Stimulated activated CD4-positive, alpha-beta T cell treated with anti-CD3 and anti-CD28 coated beads, Interleukin-1b, Interleukin-23, amount 100 ng/mL, for 1 hour (primary cell): Measurements from ENCODE around the gene MYL5.
"Not testable (repeated sequence)": the region's sequence is repeated elsewhere in the genome, so short reads cannot be mapped to it uniquely, and the experiment has no call there.

Experiments used
- DNase-seq, 2 donors: peaks; one replicate each; pipeline ENCODE4 v3.0.0-alpha.2; 2020; ENCODE audit warnings: low read depth in 2 of 2

Gene MYL5

DNA sequence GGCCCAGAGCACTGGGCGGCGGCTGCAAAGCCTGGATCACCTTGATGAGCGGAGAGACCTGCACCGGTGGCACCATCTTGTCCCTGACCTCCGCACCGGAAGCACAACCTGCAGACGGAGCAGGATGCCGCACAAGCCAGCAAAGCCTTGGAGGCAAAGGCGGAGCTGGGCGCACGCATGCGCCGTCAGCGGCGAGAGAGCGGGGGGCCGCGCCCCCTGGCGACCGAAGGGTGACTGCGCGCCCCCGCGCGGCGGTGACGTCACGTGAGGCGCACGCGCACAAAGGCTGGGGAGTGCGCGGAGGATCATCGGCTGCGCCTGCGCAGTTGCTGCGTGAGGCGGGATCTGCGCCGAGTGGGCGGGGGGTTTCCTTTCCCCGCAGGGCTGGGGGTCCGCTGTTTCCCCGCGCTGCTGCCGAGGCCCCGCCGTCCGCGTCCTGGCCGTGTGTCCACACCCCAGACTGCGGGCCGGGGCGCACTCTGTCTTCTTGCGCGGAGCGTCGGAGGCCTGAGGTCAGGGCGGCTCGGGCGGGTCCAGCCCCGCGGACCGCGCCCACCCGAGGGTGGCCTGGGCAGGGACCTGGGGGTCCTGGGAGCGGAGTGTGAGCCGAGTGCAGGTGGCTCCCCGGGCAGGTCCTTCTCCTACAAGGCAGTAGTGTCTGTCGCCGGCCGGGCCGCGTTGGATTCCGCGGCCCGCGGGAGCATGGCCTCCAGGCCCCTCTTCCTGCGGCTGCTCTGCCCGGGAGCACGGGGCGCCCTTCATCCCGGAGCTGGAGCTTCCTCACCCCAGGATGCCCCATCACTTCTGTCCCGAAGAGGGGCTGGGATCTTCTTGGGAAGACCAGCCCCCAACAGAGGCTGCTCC lies at the start of gene MYL5, which contains the start of gene ATP5ME:
Gene MYL5 (plus strand): TSS at position 371 of the 864 bp plus-strand sequence. CDS start 3,485 bp downstream, outside the sequence.
Gene ATP5ME (minus strand): TSS at position 105 of the 864 bp plus-strand sequence. CDS start 29 bp downstream, at position 76.
- DNase-seq, result peak; percentile 96 to 97

DNA sequence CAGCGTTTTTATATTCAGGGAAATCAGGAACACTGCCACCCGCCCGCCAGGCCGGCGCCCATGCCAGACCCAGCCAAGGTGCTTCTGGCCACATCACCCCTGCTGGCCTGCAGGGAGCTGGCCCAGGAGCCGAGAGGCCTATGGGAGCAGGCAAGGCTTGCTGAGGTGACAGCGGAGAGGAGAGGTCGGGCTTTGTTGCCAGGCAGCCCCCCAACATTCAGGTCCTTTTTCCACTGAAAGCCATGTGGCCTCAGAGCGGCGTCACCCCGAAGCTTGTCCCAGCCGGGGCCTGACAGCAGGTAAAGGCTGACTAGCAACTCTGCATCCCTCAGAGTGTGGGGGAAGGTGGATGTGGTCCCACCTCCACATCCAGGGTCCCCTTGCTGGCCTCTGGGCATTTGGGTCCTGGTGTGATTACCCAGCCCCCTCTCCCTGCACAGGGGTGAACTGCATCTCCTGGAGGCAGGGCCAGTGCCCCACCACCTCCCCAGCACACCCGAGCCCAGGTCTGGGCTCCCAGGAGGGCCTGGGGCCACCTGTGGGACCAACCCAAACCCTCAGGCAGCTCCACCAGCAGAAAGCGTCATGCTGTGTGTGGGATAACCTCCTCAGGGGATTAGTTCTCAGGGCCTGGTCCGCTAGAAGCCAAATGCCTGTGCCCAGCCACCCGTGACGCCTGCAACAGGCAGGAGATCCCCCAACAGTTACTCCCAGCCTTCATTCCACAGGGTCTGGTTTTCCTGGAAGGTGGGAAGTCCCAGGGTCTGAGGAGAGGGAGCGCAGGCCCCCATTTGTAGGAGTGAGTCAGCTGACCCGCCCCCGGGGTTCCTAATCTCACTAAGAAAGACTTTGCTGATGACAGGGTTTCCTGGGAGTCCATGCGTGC lies 49.4 kb upstream of the MYL5 start, which contains the start of gene PDE6B:
Gene PDE6B (plus strand): TSS at position 869 of the 886 bp plus-strand sequence. CDS start 54 bp downstream, outside the sequence.
- no peak for DNase-seq

DNA sequence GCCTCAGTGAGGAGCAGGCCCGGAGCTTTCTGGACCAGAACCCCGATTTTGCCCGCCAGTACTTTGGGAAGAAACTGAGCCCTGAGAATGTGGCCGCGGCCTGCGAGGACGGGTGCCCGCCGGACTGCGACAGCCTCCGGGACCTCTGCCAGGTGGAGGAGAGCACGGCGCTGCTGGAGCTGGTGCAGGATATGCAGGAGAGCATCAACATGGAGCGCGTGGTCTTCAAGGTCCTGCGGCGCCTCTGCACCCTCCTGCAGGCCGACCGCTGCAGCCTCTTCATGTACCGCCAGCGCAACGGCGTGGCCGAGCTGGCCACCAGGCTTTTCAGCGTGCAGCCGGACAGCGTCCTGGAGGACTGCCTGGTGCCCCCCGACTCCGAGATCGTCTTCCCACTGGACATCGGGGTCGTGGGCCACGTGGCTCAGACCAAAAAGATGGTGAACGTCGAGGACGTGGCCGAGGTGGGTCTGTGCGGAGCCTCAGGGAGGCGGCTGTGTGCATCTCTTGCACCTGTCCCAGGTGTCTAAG lies 48.6 kb upstream of the MYL5 start:
- no peak for DNase-seq

DNA sequence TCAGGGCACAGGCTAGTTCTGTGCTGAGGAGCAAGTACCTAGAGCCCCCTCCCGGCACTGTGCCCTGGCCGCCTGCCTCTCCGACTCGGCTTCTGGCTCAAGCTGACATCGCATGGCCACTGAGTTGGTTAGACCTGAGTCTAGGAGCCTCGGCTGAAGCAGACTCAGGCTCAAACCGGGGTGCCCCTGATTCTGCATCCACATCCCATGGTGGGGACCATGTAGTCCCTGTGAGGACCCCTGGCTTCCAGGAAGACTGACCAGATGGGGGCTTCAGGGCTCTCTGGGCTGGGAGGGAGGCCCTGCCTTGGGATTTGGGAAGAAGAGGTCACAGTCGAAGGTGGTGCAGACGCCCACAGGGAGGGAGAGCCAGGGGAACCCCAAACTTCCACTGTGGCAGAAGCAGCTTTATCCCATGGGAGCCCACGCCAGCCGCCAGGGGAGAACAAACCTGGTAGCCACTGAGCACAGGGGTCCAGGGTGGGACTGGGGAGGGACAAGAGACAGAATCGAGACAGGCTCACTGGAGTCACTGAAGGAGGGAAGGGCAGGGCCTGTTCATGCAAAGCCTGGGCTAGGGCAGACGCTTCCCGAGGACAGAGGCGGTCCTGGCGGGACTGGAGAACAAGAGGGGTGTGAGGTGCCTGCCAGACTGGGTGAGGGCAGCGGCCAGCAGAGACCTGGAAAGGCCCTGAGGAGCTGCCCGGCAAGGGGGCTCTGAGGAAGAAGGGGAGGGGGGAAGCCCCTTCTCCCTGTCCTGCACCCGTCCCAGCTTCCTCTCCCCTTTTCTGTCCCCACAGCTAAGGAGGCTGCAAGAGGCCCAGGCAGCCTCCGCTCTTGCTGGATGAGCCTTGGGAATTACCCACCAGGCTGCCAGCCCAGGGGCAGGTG lies 47.9 kb upstream of the MYL5 start:
- DNase-seq, result no peak

DNA sequence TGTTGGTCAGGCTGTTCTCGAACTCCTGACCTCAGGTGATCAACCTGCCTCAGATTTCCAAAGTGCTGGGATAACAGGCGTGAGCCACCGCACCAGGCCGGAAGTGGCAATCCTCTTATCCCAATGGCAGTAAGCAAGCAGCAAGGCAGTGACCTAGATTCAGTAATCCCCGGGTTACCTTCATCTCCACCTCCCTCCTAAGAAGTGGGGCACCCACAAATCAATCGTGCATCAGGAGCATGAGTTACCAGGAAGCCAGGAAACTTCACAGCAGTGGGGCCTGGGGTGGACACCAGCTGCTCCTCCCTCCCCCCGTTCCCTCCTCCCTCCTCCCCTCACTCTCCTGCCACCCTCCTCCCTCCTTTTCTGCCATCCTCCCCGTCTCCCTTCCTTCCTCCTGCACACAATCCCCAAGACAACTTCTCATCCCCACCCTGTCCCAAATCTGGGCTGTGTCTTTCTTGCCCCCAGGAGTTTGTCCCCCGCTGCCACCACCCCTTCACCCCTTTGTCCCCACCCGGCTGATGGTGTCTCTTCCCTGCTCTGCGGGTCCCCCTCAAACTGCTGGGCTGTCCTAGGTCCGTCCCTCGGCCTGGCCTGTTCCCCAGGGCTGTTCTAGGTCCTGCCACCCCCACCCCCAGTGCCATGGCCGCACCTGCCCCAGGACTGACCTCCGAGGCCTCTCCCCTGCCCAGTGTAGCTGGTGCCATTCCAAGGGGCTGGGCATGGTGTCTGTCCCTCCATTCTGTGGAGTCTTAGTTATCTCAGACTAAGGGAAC lies 46.8 kb upstream of the MYL5 start:
- DNase-seq, result no peak

DNA sequence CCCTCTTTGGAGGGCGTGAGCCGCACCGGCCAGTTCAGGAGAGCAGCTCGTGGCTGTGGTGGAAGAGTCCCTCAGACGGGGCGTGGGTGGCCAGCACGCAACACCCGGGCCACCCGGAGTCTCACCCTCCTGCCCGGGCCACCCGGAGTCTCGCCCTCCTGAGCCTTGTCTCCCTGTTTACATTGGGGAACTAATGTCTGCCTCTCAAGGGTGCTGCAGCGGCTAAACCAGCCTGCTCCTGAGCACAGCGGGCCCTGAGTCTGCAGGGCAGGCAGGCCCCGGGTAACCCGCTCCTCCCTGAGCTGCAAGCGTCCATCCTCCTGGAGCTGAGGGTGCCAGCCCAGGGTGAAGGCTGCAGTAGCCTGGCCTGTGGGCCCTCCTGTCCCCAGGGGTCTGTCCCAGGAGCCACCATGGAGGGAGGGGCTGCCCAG lies 46.0 kb upstream of the MYL5 start:
- DNase-seq, result no peak

- no peak for DNase-seq
These were observed 45.3 kb upstream of the MYL5 start for GRCh38 chr4:628821-629635.

DNA sequence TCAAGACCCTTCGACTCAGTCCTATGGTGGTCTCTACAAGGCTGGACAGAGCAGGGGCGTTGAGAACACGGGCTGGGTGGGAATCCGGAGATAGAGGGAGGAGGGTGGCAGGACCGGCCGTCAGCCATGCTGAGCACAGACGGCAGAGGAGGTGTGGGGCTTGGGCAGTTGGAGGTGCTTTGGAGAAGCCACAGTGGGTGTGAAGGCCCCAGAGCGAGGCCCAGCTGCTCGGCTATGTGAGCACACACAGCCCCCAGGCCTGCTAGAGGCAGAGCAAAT lies 44.8 kb upstream of the MYL5 start:
- DNase-seq, result no peak

DNA sequence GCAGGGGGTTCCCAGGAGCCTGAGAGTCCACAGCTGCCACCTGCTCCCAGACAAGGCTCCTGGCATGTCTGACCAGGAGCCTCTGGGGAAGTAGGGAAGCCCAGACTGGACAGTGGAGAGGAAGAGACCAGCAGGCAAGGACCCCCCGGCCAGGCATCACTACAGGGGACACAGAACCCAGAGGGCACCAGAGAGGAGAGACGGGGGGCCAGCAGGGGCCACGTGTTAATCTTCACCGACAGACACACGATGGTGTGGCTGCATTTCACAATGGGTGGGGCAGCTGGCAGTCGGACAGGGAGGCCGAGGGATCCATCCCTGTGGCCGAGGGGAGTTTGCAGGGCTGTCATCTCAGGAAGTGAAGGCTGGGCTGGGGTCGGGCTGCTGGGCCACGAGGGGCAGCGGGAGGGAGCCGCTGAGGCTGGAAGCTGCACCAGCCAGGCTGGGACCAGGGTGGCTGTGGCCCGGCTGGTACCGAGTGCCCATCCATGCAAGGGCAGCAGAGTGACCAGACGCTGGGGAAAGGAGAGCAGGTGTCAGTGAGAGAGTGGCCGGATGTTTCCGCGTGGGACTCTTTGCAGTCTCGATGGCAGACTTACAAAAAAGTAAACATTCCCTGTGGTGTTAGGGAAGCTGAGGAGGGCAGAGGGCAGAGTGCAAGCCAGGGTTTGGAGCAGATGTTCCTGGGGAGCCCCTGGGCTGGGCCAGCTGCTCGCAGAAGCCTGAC lies 44.3 kb upstream of the MYL5 start:
- no peak for DNase-seq

GRCh38 chr4:630656-631055 lies 43.7 kb upstream of the MYL5 start:
- no peak for DNase-seq

DNA sequence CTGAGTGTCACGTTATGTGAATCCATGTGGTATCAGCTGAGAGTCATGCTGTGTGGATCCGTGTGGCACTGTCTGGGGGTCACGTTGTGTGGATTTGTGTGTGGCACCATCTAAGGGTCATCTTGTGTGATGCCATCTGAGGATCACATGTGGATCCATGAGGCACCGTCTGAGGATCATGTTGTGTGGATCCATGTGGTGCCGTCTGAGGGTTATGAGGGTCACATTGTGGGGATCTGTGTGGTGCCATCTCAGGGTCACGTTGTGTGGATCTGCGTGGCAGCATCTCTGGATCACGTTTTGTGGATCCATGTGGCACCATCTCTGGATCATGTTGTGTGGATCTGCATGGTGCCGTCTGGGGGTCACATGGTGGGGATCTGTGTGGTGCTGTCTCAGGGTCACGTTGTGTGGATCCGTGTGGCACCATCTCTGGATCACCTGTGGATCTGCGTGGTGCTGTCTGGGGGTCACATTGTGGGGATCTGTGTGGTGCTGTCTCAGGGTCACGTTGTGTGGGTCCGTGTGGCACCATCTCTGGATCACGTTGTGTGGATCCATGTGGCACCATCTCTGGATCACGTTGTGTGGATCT lies 42.0 kb upstream of the MYL5 start:
- no peak for DNase-seq

DNA sequence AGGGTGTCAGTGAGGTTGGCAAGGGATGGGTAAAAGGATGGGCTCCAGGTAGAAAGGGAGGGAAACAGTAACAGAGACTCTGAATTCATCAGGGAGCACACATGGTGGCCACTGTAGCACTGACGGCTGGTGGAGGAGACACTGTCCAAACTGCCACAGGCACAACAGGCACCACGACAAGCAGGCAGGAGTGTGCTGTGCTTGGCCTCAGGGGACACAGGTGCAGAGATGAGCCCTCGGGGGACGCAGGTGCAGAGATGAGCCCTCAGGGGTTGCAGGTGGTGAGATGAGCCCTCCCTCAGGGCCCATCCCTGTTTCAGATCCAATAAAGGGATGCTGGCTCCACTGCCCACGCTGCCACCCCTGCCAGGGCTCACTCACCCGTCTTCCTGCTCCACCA lies 41.4 kb upstream of the MYL5 start:
- DNase-seq, result no peak

- DNase-seq, result no peak
These were observed 40.9 kb upstream of the MYL5 start for GRCh38 chr4:633406-633805.

GRCh38 chr4:633976-634598 lies 40.3 kb upstream of the MYL5 start:
- DNase-seq, result no peak

DNA sequence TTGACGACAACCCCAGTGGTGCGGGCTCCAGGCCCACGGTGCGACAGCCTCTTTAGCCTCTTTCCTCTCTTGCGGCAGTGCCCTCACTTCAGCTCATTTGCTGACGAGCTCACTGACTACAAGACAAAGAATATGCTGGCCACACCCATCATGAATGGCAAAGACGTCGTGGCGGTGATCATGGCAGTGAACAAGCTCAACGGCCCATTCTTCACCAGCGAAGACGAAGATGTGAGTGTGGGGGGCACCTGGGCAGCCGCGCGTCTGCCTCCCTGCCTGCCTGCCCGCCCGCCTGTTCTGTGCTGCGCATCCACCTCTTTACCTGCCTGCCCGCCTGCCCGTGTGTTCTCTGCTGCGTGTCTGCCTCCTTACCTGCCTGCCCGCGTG lies 39.8 kb upstream of the MYL5 start:
- no peak for DNase-seq

- not testable (repeated sequence) for DNase-seq
These were observed 39.1 kb upstream of the MYL5 start for GRCh38 chr4:635066-635835.

DNA sequence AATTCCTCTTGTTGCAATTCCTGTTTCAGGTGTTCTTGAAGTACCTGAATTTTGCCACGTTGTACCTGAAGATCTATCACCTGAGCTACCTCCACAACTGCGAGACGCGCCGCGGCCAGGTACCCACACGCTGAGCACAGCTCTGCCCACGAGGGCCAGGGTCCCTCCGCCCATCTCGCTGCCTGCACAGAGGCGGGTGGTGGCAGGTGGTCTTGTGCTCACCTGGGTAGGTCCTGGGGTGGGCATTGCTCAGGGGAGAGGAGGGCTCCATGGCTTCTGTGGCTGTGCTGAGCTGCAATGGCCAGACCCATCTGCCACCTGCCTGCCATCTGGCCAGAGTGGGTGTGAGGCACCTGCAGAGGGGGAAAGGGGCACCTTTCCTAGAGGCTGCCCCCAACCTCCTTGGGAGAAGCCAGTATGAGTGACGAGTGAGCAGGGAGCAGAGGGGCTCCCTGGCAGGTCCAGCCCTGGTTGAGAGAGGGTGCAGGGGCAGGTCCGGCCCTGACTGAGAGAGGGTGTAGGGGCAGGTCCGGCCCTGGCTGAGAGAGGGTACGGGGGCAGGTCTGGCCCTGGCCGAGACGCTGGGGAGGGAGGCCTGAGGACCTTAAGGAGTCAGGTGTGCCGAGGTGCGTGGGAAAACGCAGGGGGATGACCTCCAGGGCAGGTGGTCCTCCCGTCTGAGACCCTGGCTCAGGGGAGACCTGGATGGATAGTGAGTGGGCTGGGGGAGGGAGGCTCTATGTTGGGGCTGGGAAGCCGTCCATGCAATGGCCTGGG lies 38.3 kb upstream of the MYL5 start:
- DNase-seq, result no peak
